HG02938 (cell line): ENCODE measurements around the gene JCAD.
"Not testable (repeated sequence)": the region's sequence is repeated elsewhere in the genome, so short reads cannot be mapped to it uniquely, and the experiment has no call there.

Experiments
- ATAC-seq: cut with Tn5 transposase; IDR thresholded peaks from one replicate; pipeline ENCODE4 v1.9.1; 2021; ENCODE audit warnings: mild to moderate bottlenecking, moderate library complexity; ENCODE audit not compliant: unreplicated experiment

The JCAD gene

GRCh38 chr10:29991382-29991781, 68.0 kb downstream of the JCAD start:
- no peak for ATAC-seq

DNA sequence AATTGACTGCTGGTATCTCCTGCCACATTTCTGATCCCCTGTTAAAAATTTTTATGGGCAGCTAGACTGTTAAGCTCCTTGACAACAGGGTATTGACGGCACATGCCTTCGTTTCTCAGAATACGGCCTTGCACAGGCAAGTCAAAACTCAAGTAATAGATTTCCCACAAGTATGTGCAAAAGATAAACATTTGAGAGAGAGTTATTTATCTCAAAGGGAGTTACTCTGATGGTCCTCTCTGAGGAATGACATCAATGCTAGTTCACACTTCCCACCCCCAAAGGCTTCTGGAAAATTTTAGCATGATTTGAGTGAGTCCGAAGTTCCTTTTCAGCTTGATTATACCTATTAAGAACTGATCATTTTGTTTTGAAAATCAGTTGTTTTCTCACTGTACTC, 71.9 kb downstream of the JCAD start:
- no peak for ATAC-seq

DNA sequence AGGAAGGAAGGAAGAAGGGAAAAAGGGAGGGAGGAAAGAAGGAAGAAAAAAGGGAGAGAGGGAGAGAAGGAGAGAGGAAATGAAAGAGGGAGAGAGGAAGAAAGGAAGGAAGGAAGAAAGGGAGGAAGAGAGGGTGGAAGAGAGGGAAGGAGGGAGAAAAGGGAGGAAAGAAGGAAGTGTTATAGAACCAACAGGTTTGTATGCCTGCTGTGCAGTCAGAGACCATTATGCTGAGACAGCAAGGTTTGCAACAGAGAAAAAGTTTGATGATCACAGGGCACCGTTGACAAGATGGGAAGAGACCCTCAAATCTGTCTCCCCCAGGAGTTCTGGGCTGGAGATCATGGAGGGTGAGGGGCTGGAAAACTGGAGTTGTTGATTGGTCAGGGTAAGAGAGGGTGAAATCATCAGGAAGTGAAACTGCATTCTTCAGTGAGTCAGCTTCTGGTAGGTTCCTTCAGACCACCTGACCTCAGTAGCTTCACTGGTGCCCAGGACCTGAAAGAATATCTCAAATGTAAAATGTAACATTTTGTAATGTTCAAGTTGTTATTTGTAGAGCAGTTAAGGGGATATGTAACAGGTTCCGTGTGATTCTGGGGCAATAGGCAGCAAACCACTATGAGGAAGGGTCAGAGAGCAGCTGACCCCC, 76.3 kb downstream of the JCAD start:
- ATAC-seq, result no peak

DNA sequence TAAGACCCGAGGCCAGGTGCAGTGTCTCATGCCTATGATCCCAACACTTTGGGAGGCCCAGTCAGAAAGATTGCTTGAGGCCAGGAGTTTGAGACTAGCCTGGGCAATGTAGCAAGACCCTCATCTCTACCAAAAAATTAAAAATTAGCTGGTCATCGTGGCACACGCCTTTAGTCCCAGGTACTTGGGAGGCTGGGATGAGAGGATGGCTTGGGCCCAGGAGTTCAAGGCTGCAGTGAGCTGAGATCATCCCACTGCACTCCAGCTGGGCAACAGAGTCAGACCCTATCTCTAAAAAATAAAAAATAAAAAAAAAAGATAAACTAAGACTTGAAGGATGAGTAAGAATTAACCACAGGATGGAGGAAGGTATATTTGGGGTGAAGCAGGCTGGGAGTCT, 77.9 kb downstream of the JCAD start:
- no peak for ATAC-seq

DNA sequence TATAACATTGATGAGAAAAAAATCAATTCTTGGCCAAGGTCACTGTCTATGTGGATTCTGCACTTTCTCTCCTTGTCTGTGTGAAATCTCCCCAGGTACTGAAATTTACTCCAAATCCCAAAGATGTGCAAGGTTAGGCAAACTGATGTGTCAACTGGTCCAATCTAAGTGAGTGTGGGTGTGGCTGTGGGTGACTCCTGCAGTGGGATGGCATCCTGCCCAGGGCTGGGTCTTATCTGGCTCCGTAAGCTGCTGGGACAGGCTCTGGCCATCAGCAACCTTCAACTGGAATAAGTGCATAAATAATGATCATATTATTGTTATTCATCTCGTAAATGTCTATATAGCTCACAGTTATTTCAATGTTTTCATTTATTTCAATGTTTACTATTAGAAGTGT, 79.3 kb downstream of the JCAD start:
- ATAC-seq, result no peak

GRCh38 chr10:29979421-29979779, 80.0 kb downstream of the JCAD start:
- not testable (repeated sequence) for ATAC-seq

- ATAC-seq, result no peak
Observed at GRCh38 chr10:29977171-29977570, 82.2 kb downstream of the JCAD start.

DNA sequence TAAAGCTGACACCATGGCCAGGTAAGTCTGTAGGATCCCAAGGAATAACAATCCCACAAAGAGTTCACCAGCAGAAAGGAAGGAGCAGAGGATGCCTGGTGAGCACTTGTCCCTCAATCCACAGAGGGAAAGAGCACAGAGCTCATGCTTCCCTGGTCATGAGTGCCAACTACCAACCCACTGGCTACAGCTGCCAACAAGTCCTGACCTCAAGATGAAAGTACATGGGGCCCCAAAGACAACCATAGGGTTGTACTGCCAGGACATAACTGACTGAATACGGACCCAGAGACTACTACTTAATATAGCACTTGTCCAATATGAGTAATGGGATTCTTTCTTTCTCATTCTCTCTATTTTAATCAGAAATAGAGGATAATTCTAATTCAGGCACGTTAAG, 83.3 kb downstream of the JCAD start:
- ATAC-seq, result no peak

- ATAC-seq, result no peak
Observed at GRCh38 chr10:29974773-29975172, 84.6 kb downstream of the JCAD start.

DNA sequence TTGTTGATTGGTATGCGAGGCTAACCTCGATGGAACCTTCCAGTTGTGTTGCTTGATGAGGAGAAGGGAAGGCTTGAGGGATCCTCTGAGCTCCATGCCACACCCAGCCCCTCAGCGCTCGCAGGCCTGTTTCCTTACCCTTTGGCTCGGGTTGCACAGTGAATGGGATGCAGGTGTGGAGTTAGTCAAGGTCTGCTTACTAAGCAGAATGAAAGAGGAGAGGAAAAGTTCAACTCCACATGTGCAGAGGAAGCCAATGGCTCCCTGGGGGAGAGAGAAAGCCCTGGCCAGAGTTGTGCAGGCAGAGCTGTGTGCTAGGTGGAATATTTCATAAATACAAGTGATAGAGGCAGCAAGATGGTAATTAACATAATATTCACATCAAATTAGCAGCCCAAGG, 85.5 kb downstream of the JCAD start:
- ATAC-seq, result no peak

DNA sequence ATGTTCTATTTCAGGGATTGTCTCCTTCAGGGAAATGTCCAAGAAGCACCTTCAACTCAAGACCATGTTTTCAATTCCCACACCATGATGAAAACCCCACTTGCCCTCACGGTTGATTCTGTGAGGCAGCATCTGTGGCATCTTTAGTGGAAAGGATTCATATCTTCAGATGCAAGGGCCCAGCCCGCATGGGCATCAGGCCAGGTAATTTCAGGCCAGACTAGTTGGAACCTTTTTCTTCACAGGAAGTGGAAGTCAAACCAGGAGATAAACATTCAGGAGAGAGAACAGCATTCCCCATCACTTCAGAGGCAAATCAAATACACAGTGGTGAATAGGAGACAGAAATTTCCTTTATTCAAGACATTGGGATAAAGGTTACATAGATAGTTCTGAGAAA, 88.8 kb downstream of the JCAD start:
- no peak for ATAC-seq

- no peak for ATAC-seq
Observed at GRCh38 chr10:29970012-29970396, 89.4 kb downstream of the JCAD start.

DNA sequence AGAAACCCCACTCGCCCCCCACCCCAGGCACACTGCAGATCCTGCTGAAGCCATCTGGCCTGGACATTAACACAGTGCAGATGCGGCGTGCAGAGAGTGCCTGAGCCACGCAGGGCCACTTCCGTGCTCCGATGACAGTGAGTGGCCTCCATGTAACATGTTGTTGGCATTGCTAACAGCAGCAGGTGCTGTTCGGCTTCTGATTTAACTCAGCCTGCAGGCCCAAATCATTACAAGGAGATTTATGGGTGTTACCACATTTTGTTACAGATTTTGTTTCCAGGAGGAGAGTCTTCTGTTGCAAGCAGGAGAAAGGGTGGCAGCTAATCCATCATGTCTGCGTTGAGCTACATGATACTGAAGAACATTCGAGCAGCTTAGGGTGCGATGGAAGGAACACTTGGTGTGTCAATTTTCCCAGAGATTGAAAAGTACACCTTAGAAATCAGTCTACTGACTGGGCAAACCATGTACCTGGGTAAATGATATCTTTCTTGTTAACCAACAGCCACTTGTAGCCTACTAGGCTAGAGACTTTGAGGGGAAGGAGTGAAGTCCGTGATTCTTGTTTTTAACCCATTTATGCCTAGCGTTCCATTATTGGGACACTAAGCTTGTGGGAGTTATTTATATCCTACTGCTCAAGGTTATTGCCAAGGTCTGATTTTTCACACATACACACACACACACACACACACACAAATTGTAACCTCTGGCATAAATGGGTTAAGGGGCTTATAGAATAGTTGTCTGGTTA, 90.0 kb downstream of the JCAD start:
- ATAC-seq, result no peak

- no peak for ATAC-seq
Observed at GRCh38 chr10:29968585-29968984, 90.8 kb downstream of the JCAD start.

DNA sequence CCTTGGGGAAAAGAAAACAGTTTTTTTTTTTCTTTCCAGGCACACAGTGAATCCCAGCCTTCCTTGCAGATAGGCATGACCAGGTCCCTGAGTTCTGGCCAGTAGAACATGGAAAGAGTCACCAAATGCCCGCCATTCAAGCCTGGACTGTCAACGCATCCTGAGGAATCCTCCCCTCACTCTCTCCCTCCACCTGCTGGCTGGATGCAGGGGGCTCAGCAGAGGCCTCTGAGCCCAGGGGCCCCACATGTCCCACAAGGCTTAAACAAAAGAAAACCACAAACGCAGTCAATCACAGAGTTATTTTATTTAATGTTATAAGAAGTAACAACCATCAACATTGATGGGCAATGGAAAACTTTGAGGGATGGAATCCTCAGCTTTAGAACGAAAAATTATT, 93.1 kb downstream of the JCAD start:
- ATAC-seq, result no peak
